Parietal lobe (tissue), 1 donor: ENCODE data around the gene NRGN. TPM values are rescaled to one million over a fixed set of nuclear protein-coding genes. Genes with fewer than 3 reads are reported as not detected.

Experiments
- total RNA-seq: library from RNA; depleted of rRNA; stranded (reverse); fragments of >200 nt; gene quantifications from one replicate; pipeline ENCODE4 v1.2.3, GENCODE V29; 2014

The NRGN gene
- total RNA-seq: 1.9 TPM

DNA sequence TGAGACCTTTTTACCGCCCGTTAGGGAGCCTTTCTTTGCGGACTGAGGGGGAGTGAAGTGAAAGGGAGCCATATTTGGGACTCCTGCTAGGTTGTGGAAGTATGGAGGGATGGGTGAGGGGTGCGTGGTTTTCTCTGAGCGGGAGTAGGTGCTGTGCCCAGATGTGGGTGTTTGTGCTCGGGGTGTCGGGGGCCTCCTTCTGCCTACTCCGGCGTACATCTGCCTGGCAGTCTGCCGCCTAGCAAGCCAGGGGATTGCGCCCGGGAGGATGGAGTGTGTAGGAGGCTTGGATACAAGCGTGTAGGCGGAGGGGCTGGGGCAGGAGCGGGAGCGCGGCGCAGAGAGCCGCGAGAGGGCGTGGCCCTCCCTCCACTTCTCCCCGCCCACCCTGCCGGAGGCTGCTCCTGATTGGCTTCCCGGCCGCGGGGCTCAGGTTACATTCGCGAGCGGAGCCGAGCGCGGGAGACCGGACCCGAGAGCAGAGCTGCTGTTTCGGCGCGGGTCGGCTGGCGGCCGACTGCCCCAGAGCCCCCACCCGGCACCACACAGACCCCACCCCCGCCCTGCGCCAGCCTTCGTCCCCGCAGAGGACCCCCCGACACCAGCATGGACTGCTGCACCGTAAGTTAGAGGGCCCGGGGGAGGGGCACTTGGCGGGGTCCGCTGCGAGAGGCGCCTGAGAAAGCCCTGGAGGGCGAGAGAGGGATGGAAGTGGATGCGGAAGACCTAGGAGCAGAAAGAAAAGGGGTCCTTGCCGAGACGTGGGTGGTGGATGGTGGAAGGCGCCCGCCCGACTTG is at the start of gene NRGN:
TSS of gene NRGN (plus strand) at position 464 of the 798 bp plus-strand sequence. CDS start at position 607, 143 bp downstream.

GRCh38 chr11:124751741-124752470 is 12.2 kb downstream of the NRGN start, which contains the start of gene VSIG2:
Gene VSIG2 (minus strand): TSS chr11:124752255. CDS start chr11:124752137, 118 bp downstream.

DNA sequence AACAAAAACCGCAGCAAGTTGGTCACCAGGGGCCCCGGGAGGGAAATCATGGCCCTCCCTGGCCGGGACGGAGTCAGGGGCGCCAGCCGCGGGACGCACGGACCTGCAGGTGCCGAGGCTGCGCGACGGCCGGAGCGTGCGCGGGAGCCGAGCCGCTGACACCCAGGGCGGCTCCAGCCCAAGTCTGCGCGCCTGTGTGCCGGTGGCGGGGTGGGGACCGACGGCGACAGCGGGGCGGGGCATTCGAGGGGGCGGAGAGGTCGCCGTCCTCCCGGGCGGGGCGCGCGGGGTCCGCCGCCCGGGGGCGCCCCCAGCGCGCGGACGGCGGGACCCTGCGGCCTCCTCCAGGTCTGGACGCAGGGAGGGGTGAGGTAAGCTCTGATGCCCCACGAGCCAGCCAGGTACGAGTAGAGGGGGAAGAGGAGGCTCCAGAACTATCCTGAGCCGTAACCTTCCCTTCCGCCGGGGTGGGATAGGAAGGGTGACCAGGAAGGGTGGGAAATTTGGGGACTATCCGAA is 22.4 kb downstream of the NRGN start, which contains the start of gene ESAM:
TSS of gene ESAM (minus strand) at position 186 of the 519 bp plus-strand sequence. CDS start at position 50, 136 bp downstream.

Other genes with a start within 250 kb of the NRGN start
- gene OR8B12, start 196.3 kb upstream of the NRGN start, total RNA-seq: not detected
- not detected for gene OR8A1, start 169.9 kb upstream of the NRGN start, total RNA-seq
- not detected for gene PANX3, start 128.5 kb upstream of the NRGN start, total RNA-seq
- gene TBRG1, start 117.1 kb upstream of the NRGN start, total RNA-seq: 50.1 TPM
- 4.7 TPM for gene SIAE, start 66.2 kb upstream of the NRGN start, total RNA-seq
- 3.8 TPM for gene SPA17, start 66.0 kb upstream of the NRGN start, total RNA-seq
- gene VSIG2, start 12.3 kb downstream of the NRGN start, total RNA-seq: not detected
- gene ESAM, start 22.3 kb downstream of the NRGN start, total RNA-seq: 4.4 TPM
- 32.9 TPM for gene MSANTD2, start 60.5 kb downstream of the NRGN start, total RNA-seq
- gene ROBO3, start 125.5 kb downstream of the NRGN start, total RNA-seq: 7.8 TPM
- 3.1 TPM for gene ROBO4, start 157.9 kb downstream of the NRGN start, total RNA-seq
- not detected for gene HEPN1, start 179.3 kb downstream of the NRGN start, total RNA-seq
- 18.2 TPM for gene HEPACAM, start 196.1 kb downstream of the NRGN start, total RNA-seq
- 3.8 TPM for gene CCDC15, start 214.3 kb downstream of the NRGN start, total RNA-seq